ENCODE results near the gene ASPG.
A peak's percentile ranks its signal among the peaks of the same experiment; 100 is the strongest.

The ASPG gene

DNA sequence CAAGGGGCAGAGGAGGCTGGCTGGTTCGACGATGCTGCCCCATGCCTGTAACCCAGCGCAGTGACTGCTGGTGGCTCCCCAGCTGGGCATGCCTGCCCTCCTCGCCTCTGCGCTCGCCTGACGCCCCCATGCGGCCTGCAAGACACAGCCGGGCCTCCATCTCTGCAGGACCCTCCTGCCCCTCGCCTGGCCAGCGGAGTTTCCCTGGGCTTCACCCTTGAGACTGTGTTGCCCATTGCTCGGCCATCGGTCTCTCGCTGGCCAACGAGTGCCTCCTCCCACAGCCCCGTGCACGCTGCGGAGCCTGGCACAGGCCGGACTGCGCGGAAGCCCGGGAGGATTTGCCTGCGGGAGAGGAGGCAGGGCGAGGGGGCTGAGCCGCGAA lies 17.6 kb downstream of the ASPG start:
- H3K36me3 ChIP-seq (ENCODE audit: control insufficient read depth in 2 of 2, insufficient read depth in 1 of 2, low read length in 2 of 2) = no peaks in the 10 kb centered on the region
- TF ChIP-seq HOXC10 (CRISPR knock-in tag; IDR thresholded peaks at IDR 0.05) (no peak), HIC1 (tag by site-specific recombination; IDR thresholded peaks at IDR 0.05) (no peak), ZNF354C (tag by site-specific recombination; IDR thresholded peaks at IDR 0.05; ENCODE audit: borderline replicate concordance, low read depth) (no peak), ZNF518A (tag by site-specific recombination; conservative IDR thresholded peaks at IDR 0.05; ENCODE audit: low read depth) (no peak), SP3 (tag by site-specific recombination; IDR thresholded peaks at IDR 0.05) (no peak), ZNF626 (tag by site-specific recombination; IDR thresholded peaks at IDR 0.05) (no peak), ZNF426 (tag by site-specific recombination; IDR thresholded peaks at IDR 0.05) (no peak), ZNF792 (tag by site-specific recombination; IDR thresholded peaks at IDR 0.05) (no peak), ZNF521 (tag by site-specific recombination; IDR thresholded peaks at IDR 0.05) (no peak), ZNF114 (tag by site-specific recombination; IDR thresholded peaks at IDR 0.05) (no peak)
- TF ChIP-seq, protein P1, sequence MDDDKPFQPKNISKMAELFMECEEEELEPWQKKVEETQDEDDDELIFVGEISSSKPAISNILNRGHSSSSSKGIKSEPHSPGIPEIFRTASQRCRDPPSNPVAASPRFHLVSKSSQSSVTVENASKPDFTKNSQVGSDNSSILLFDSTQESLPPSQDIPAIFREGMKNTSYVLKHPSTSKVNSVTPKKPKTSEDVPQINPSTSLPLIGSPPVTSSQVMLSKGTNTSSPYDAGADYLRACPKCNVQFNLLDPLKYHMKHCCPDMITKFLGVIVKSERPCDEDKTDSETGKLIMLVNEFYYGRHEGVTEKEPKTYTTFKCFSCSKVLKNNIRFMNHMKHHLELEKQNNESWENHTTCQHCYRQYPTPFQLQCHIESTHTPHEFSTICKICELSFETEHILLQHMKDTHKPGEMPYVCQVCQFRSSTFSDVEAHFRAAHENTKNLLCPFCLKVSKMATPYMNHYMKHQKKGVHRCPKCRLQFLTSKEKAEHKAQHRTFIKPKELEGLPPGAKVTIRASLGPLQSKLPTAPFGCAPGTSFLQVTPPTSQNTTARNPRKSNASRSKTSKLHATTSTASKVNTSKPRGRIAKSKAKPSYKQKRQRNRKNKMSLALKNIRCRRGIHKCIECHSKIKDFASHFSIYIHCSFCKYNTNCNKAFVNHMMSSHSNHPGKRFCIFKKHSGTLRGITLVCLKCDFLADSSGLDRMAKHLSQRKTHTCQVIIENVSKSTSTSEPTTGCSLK (tag by site-specific recombination; IDR thresholded peaks at IDR 0.05) = no peak
- no peak overlapping the region for H3K4me3 ChIP-seq (ENCODE audit: low read depth, low read length)
- CTCF ChIA-PET = no interaction called here
- H3K4me1 ChIP-seq (ENCODE audit: control insufficient read depth, insufficient read depth, low read length) = no peaks in the 10 kb centered on the region
- POLR2A ChIA-PET = no interaction called here
- H3K27ac ChIP-seq (ENCODE audit: extremely low read depth, low read depth, low read length) = no peak overlapping the region
- no peaks in the 10 kb centered on the region for H3K9me3 ChIP-seq (ENCODE audit: control insufficient read depth, insufficient read depth, low read depth, low read length)

GRCh38 chr14:104103446-104104075 lies 18.1 kb downstream of the ASPG start:
- CTCF ChIA-PET = interaction anchor here (1.4 kb wide), 1 partner anchor 9 kb away, joined by 3 read pairs; no protein-coding TSS in a partner anchor
- H3K4me3 ChIP-seq (ENCODE audit: low read depth, low read length) = no peak overlapping the region
- H3K9me3 ChIP-seq (ENCODE audit: control insufficient read depth, insufficient read depth, low read depth, low read length) = no peaks in the 10 kb centered on the region
- H3K27ac ChIP-seq (ENCODE audit: extremely low read depth, low read depth, low read length) = no peak overlapping the region
- no peaks in the 10 kb centered on the region for H3K36me3 ChIP-seq (ENCODE audit: control insufficient read depth in 2 of 2, insufficient read depth in 1 of 2, low read length in 2 of 2)
- TF ChIP-seq ZIC2 (tag by site-specific recombination; IDR thresholded peaks at IDR 0.05) (0 out of 2 replicates have a peak, but pooled peaks have one; percentile 27), ZNF501 (tag by site-specific recombination; IDR thresholded peaks at IDR 0.05) (no peak), ZNF398 (tag by site-specific recombination; IDR thresholded peaks at IDR 0.05) (no peak), ZNF629 (tag by site-specific recombination; IDR thresholded peaks at IDR 0.05) (no peak), ZNF132 (tag by site-specific recombination; IDR thresholded peaks at IDR 0.05; ENCODE audit: borderline replicate concordance) (no peak), ZFP41 (tag by site-specific recombination; IDR thresholded peaks at IDR 0.05; ENCODE audit: borderline replicate concordance) (no peak), ZNF600 (tag by site-specific recombination; IDR thresholded peaks at IDR 0.05) (peak; percentile 73; the same call in 1 of the 2 replicates)
- TF ChIP-seq, protein P2, sequence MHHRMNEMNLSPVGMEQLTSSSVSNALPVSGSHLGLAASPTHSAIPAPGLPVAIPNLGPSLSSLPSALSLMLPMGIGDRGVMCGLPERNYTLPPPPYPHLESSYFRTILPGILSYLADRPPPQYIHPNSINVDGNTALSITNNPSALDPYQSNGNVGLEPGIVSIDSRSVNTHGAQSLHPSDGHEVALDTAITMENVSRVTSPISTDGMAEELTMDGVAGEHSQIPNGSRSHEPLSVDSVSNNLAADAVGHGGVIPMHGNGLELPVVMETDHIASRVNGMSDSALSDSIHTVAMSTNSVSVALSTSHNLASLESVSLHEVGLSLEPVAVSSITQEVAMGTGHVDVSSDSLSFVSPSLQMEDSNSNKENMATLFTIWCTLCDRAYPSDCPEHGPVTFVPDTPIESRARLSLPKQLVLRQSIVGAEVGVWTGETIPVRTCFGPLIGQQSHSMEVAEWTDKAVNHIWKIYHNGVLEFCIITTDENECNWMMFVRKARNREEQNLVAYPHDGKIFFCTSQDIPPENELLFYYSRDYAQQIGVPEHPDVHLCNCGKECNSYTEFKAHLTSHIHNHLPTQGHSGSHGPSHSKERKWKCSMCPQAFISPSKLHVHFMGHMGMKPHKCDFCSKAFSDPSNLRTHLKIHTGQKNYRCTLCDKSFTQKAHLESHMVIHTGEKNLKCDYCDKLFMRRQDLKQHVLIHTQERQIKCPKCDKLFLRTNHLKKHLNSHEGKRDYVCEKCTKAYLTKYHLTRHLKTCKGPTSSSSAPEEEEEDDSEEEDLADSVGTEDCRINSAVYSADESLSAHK (tag by site-specific recombination; IDR thresholded peaks at IDR 0.05) = no peak
- POLR2A ChIA-PET = no interaction called here
- no peaks in the 10 kb centered on the region for H3K4me1 ChIP-seq (ENCODE audit: control insufficient read depth, insufficient read depth, low read length)

All from HEK293 (cell line).